Adipose tissue (tissue), 3 donors: ENCODE measurements around the gene TPGS1. TPM values are rescaled to one million over a fixed set of nuclear protein-coding genes. Genes with fewer than 3 reads are reported as not detected.

ENCODE experiments used
- H3K27ac ChIP-seq: one replicate; pipeline ENCODE4 v1.5.1; 2013; ENCODE audit warnings: low read depth, low read length
- WGBS, 3 donors: extraction: QIAGEN DNeasy Blood & Tissue Kit; methylation state at CpG; one replicate each; pipeline ENCODE4 v1.1.7; 2013; 5-methylcytosine and 5-hydroxymethylcytosine counted together
- polyA plus RNA-seq, 3 donors: library from polyadenylated mRNA; stranded (reverse); fragments of 200-250 nt; gene quantifications; one replicate each; pipeline ENCODE4 v1.2.3, GENCODE V29; 2013
- donor health status: healthy with polysubstance abuse.
- donor health status: Bipolar disorder and iron deficiency.
- donor health status: healthy.

TPGS1 gene
- polyA plus RNA-seq, 3 donors: 11.5 to 26.8 (median 18.6) TPM

DNA sequence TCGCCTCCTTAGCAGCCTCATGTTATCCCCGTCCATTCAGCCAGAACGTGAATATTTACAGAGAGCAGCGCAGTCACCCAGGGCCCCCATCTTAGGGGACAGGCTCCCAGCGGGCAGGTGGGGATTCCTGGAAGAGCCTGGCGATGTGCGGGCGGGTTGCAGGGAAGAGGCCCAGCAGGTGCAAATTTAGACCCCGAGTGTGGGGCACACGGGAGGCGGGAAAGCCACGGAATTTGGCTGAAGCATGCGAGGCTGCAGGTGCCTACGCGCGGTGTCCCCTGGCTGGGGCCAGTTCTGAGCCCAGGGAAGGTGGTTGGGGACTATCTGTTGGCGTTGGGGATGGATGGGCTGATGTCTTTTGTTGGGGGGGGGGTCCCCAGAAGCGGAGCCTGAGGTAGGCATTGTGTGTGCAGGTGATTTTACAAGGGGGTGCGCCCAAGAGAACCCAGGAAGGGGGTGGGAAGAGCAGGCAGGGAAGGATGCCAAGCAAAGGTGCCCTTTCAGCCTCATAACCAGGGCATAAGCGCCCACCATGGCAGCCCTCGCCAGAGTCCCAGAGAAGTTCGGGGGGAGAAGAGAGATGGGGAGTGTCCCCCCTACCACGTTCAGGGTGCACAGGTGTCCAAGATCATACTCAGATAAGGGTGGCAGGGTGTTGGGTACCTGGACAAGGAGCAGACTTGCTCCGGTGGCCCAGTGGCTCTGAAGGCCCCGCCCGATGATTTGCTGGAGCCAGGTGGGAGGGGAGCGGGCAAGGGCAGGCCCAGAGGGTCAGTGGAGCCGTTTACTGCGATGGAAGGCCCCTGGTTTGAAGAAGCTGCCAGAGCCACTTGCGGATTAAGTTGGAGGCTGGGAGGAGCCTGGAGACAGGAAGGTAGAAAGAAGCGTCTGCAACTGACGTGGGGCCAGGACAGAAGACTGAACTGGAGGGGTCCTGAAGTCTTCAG lies 1.2 kb downstream of the TPGS1 start:
- H3K27ac ChIP-seq: no peak overlapping the region
- WGBS, 3 donors: 56 to 62% (median 61%) methylated on average over 32 of the region's 32 CpGs

DNA sequence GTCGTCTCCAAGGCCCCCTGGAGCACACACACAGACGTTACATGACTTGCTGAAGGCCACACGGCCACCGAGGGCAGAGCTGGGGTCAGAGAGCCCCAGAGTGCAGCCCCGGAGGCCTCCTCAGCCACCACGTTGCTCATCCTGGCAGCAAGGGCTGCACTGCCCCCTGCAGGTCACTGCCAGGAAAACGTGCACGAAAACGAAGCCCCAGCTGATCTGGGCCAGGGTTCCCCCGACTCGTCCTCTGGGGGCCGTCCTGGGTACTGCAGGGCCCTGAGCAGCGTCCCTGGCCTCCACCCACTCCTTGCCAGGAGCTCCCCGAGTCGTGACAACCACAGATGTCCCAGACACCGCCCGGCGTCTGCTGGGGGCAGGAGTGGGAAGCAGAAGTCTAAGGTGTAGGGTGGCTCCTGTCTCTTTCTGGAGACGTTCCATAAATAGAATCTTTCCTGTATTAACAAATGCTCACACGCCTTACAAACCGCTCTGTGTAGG lies 3.4 kb downstream of the TPGS1 start:
- WGBS, 3 donors: 10 to 17% (median 12%) methylated on average over 21 of the region's 21 CpGs
- no peak overlapping the region for H3K27ac ChIP-seq

DNA sequence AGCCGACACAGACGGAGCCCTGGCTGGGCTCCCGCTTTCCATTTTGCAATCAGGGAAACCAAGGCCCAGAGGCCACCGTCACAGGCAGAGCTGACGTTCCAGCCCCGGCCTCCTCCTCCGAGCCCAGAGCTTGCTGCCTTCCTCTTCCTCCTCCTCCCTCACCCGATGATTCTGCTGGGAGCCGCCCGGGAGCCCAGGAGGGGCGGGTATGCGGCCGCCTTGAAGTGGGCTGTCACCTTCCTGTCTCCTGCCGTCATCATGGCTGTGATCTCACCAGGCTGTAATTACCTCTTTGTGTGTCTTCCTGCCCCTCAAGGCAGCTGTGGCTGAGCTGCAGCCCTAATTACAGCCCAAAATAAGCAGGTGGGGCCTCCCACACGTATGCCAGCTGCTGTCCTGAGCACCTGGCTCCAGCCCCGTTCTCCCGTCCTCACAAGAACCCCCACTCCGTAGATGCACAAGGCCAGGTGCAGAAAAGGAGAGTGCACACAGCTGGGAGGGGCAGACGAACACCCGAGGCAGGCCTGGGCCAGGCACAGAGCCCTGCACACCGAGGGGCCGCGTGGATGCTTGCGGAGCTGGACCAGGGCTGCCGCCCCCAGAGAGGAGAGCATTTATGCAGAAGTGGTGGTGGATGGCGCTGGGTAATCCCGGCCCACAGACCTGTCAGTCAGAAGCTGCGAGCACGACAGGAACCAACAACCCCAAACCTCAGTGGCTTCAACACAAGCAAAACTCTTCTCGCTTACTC lies 4.0 kb downstream of the TPGS1 start:
- no peak overlapping the region for H3K27ac ChIP-seq
- 29 to 56% (median 32%) methylated on average over 28 to 30 of the region's 30 CpGs for WGBS, 3 donors

DNA sequence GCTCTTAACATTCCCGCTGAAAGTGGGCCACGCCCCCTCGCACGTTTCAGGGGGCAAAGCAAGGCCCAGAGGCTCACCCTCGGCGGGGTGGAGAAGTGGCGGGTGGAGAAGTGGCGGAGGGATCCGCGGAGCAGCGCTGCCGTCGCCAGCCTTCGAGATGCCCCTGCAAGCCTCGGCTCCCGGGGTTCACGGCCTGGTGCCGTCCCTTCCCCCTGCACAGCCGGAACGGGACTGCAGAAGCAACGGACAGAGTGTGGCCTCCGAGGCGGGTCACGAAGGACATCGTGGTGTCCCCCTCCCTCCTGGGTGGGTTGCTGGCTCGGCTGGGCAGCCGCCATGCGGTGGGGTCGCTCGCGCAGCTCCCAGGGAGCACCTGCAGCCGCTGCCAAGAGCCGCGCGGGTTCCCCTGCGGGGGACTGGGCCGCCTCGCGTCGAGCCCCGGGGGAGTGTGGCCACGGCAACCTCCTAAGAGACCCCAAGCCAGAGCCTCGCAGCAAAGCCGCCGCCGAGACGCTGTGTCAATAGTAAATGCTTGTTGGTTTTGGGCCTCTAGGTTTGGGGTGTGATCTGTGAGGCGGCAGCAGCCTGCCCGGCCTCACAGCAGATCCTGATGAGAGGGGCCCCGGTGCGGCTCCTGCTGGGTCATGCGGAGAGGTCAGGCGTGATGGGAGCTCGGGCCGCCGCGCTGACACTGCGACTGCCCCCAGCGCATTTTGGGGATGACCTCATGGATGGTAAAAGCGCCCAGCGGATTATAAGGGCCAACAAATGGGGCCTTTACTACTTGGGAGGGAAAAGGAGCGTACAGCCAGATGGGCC lies 5.5 kb downstream of the TPGS1 start:
- H3K27ac ChIP-seq: no peak overlapping the region
- WGBS, 3 donors: 51 to 57% (median 55%) methylated on average over 48 to 62 of the region's 62 CpGs

DNA sequence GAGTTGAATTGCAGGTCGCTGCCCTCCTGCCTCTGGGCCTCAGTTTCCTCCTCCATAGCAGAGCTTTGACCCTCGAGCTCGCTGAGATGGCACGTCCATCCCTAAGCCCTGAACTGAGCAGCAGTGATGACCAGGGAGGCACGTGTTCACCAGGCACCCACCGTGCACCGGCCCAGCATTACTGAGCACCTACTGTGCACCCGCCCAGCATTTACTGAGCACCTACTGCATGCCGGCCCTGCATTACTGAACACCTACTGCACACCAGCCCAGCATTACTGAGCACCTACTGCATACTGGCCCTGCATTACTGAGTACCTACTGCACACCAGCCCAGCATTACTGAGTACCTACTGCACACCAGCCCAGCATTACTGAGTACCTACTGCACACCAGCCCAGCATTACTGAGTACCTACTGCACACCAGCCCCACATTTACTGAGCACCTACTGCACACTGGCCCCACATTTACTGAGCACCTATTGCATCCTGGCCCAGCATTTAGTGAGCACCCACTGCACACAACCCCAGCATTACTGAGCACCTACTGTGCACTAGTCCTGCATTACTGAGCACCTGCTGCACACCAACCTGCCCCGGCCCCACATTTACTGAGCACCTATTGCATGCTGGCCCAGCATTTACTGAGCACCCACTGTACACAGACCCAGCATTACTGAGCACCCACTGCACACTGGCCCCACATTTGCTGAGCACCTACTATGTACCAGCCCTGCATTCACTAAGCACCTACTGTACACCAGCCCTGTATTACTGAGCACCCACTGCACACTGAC lies 6.3 kb downstream of the TPGS1 start:
- no peak overlapping the region for H3K27ac ChIP-seq
- WGBS, 3 donors: 81 to 85% (median 83%) methylated on average over 10 of the region's 10 CpGs

DNA sequence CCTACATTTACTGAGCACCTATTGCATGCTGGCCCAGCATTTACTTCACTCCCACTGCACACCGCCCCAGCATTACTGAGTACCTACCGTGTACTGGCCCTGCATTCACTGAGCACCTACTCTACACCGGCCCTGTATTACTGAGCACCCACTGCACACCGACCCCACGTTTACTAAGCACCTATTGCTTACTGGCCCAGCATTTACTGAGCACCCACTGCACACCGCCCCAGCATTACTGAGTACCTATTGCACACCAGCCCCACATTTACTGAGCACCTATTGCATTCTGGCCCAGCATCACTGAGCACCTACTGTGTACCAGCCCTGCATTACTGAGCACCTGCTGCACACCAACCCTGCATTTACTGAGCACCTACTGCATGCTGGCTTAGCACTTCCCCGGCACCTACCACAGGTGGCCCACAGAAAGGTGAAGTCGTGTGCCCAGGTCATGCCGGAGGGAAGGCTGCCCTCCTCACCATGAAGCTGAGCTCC lies 6.9 kb downstream of the TPGS1 start:
- no peak overlapping the region for H3K27ac ChIP-seq
- 96 to 99% (median 96%) methylated on average over 9 of the region's 9 CpGs for WGBS, 3 donors

DNA sequence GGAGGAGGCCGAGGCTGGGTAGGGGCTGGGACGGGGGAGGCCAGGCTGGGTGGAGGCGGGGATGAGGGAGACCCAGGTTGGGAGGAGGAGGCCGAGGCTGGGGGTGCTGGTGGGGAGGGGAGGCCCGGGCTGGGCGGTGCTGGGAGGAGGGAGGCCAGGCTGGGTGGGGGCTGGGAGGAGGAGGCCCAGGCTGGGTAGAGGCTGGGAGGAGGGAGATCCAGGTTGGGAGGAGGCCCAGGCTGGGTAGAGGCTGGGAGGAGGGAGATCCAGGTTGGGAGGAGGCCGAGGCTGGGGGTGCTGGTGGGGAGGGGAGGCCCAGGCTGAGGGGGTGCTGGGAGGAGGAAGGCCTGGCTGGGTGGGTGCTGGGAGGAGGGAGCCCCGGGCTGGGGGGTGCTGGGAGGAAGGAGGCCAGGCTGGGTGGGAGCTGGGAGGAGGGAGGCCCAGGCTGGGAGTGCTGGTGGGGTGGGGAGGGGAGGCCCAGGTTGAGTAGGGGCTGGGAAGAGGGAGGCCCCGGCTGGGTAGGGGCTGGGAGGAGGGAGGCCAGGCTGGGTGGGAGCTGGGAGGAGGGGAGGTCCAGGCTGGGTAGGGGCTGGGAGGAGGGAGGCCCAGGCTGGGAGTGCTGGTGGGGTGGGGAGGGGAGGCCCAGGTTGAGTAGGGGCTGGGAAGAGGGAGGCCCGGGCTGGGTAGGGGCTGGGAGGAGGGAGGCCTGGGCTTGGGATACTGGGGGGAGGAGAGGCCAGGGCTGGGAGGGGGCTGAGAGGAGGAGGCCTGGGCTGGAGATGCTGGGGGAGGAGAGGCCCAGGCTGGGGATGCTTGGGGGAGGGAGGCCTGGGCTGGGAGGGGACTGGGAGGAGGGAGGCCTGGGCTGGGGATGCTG lies 10.7 kb downstream of the TPGS1 start:
- no peak overlapping the region for H3K27ac ChIP-seq
- WGBS, 3 donors: 62 to 78% (median 66%) methylated on average over 6 to 10 of the region's 10 CpGs

DNA sequence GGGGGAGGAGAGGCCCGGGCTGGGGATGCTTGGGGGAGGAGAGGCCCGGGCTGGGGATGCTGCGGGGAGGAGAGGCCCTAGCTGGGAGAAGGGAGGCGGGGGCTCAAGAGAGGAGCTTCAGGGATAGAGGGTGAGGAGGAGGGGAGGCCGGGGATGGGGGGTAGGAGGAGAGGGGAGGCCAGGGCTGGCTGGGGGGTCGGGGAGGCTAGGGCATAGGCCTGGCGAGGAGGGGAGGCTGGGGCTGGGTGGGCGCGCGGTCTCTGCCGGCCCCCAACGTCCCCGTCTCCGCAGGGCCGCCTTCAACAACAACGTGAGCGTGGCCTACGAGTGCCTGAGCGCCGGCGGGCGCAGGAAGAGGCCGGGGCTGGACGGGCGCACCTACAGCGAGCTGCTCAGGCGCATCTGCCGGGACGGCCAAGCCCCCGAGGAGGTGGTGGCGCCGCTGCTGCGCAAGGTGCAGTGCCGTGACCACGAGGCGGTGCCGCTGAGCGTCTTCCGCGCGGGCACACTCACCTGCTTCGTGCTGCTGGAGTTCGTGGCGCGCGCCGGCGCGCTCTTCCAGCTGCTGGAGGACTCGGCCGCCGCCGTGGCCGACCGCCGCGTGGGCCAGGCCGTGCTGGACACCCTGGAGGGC lies 11.4 kb downstream of the TPGS1 start:
- WGBS, 3 donors: 34 to 53% (median 38%) methylated on average over 45 to 58 of the region's 58 CpGs
- H3K27ac ChIP-seq: no peak overlapping the region

DNA sequence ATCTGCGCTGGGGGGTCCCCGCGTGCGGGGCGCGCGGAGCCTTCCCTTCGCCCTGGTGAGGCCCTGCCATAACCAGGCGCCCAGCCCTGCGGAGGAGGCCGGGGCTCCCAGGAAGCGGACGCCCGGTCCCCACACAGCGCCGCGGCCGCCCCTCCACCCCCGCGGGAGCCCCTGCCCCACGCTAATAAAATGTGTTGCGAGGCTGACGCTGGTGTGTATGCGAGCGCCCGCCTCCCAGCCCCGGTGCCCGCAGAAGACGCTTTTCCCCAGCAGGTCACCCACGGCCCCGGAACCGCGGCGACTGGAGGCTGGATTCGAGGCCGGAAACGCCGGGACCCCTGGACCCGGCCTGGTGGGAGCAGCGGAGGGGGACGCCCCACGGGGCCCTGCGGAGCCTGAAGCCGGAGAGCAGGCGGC lies 12.2 kb downstream of the TPGS1 start:
- WGBS, 3 donors: 88 to 91% (median 90%) methylated on average over 44 to 45 of the region's 45 CpGs
- no peak overlapping the region for H3K27ac ChIP-seq

DNA sequence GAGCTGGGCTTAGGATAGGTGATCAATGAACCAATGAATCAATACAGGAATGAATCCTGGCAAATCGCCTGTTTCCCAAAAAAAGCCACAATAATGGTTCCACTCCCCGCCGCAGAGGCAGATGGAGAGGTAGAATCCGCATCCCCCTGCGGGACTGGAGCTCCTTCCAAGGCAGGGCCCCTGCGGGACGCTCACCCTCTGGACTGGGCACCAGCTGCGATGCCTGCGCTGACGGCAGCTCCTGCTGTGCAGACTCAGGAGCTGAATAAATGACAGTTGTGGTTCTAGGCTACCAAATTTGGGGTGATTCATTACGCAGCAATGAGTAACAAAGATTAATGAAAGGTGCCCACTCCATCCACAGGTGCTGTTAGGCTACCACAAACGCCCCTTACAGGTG lies 15.4 kb downstream of the TPGS1 start:
- H3K27ac ChIP-seq: no peak overlapping the region
- 96 to 97% (median 97%) methylated on average over 12 of the region's 12 CpGs for WGBS, 3 donors

DNA sequence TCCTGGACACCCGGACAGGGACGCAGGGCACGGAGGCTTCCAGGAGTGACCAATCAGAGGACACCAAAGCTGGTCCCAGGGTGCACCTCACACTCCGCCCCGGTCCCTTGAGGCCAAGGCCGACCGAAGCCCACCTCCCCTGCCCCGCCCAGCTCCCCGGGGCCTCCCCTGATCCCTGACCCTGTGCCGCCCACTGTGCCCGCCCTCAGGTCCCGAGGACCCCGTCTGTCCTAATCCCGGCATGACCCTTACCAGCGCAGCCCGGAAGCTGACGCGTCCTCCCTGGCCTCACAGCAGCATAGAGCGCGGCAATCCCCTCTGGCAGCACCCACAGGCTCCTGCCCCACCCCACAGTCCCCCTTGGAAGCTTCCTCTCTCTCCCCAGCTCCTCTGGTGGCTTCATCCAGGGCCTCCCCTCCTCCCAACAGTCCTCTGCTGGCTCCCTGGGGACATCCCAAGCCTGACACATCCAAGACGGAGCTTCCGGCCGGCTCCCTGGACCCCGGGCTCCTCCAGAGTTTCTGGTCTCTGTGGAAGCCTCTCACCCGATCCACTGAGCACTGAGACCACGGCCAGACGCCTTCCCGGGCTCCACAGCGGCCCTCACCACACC lies 16.9 kb downstream of the TPGS1 start:
- H3K27ac ChIP-seq: no peak overlapping the region
- WGBS, 3 donors: 65 to 70% (median 66%) methylated on average over 29 of the region's 29 CpGs

DNA sequence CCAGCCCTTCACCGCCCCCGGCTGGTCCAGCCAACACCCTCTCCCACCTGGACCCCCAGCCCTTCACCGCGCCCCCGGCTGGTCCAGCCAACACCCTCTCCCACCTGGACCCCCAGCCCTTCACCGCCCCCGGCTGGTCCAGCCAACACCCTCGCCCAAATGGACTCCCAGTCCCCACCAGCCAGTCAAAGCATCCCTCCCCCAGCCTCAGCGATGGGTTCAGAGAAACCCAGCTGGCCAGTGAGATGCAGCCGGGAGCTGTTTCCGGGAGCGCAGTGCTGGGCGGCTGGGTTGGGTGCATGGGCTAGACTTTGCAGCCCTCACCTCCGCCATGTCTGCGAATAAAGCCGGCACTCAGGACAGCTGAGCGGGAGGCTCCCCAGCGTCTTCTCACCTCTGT lies 17.7 kb downstream of the TPGS1 start:
- no peak overlapping the region for H3K27ac ChIP-seq
- 71 to 75% (median 74%) methylated on average over 15 to 18 of the region's 18 CpGs for WGBS, 3 donors

DNA sequence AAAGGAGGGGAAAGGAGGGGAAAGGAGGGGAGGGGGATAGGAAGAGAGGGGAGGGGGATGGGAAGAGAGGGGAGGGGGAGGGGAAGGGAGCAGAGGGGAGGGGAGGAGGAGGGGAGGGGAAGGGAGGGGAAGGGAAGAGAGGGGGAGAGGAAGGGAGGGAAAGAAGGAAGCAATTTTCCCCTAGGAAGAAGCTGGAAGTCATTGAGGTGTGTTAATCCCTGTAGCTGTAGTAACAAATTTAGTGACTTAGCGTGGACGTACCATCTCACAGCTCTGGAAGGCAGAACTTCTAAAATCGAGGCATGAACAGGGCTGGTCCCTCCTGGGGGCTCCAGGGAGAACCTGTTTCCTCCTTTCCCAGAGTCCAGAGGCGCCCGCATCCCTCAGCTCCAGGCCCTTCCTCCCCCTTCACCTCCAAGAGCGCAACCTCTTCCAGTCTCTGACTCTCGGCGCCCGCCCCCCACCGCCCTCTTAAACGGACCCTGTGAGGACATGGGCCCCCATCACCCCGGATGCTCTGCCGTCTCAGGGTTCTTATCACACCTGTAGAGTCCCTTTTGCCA lies 18.6 kb downstream of the TPGS1 start:
- WGBS, 3 donors: 52 to 58% (median 54%) methylated on average over 13 of the region's 13 CpGs
- H3K27ac ChIP-seq: no peak overlapping the region

DNA sequence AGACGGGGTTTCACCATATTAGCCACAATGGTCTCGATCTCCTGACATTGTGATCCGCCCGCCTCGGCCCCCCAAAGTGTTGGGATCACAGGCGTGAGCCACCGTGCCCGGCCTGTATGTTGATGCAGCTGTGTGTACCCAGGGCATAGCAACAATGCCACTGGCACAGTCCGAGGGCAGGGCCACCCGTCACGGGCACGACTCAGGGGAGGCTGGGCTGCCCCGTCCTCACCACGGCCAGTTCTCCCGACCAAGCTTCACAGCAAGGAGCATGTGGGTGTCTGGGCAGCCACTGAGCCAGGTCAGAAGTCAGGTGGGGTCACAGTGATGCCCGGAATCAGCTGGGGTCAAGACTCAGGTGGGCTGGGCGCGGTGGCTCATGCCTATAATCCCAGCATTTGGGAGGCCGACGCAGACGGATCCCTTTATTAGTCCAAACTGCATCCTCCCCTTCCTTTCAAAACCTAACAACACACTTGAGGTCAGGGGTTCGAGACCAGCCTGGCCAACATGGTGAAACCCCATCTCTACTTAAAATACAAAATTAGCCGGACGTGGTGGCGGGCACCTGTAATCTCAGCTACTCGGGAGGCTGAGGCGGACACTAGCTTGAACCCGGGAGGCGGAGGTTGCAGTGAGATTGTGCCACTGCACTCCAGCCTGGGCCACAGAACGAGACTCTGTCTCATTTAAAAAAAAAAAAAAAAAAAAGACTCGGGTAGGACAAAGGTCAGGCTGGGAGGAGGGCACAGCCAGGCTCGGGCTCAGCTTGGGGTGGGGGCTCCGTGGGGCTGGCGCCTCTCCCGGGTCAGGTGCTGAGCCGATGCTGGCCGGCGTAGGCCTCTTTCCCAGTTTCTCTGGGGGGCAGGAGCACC lies 23.1 kb downstream of the TPGS1 start:
- H3K27ac ChIP-seq: no peak overlapping the region
- WGBS, 3 donors: 62 to 70% (median 65%) methylated on average over 36 to 38 of the region's 38 CpGs
